ENCODE results near the gene TRUB2.

DNA sequence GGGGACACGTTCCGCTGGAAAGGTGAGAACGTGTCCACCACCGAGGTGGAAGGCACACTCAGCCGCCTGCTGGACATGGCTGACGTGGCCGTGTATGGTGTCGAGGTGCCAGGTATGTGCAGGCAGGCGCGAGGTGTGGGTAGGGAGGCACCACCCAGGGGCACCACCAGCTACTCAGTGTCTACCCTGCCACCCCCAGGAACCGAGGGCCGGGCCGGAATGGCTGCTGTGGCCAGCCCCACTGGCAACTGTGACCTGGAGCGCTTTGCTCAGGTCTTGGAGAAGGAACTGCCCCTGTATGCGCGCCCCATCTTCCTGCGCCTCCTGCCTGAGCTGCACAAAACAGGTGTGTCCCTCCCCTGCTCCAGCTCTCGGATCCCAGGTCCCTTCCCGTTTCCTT lies 33.2 kb upstream of the TRUB2 start:
- TF ChIP-seq, protein P1, sequence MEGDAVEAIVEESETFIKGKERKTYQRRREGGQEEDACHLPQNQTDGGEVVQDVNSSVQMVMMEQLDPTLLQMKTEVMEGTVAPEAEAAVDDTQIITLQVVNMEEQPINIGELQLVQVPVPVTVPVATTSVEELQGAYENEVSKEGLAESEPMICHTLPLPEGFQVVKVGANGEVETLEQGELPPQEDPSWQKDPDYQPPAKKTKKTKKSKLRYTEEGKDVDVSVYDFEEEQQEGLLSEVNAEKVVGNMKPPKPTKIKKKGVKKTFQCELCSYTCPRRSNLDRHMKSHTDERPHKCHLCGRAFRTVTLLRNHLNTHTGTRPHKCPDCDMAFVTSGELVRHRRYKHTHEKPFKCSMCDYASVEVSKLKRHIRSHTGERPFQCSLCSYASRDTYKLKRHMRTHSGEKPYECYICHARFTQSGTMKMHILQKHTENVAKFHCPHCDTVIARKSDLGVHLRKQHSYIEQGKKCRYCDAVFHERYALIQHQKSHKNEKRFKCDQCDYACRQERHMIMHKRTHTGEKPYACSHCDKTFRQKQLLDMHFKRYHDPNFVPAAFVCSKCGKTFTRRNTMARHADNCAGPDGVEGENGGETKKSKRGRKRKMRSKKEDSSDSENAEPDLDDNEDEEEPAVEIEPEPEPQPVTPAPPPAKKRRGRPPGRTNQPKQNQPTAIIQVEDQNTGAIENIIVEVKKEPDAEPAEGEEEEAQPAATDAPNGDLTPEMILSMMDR (IDR thresholded peaks at IDR 0.05), result no peak
- TF ChIP-seq POLR2A (IDR thresholded peaks at IDR 0.05), result no peak
